ENCODE measurements around the gene SORCS2. TPM values are rescaled to one million over a fixed set of nuclear protein-coding genes. Genes with fewer than 3 reads are reported as not detected.

Gene SORCS2
- total RNA-seq, 1 donor from 2014 or later = 6.9 TPM

GRCh38 chr4:7675136-7675535 is 482.8 kb downstream of the SORCS2 start:
- intact Hi-C loops (cut with DNase I) = no loop called here
- DNase-seq (ENCODE audit: low spot score) = no peak

GRCh38 chr4:7675612-7676320 is 483.4 kb downstream of the SORCS2 start:
- no peak for DNase-seq (ENCODE audit: low spot score)
- intact Hi-C loops (cut with DNase I) = no loop called here

- DNase-seq (ENCODE audit: low spot score) = no peak
- intact Hi-C loops (cut with DNase I) = no loop called here
Measured at GRCh38 chr4:7676398-7676922, 484.1 kb downstream of the SORCS2 start.

DNA sequence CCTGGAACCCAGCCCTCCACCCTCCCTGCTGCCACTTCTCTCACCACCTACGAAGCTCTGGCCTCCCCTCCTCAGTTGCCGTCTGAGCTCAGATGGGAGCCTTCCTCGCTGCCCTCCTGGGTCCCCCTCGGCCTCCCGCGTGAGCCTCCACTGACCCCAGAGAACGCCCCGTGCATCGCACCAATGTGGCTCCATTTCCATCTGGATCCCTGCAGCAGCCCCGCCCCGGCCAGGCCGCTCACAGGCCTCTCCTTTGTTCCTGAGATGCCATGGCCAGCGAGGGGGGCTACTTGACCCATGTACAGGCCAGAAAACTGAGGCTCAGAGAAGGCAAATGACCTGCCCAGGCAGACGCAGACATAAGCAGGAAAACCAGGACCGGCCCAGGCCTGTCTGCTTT is 484.7 kb downstream of the SORCS2 start:
- no peak for DNase-seq (ENCODE audit: low spot score)

DNA sequence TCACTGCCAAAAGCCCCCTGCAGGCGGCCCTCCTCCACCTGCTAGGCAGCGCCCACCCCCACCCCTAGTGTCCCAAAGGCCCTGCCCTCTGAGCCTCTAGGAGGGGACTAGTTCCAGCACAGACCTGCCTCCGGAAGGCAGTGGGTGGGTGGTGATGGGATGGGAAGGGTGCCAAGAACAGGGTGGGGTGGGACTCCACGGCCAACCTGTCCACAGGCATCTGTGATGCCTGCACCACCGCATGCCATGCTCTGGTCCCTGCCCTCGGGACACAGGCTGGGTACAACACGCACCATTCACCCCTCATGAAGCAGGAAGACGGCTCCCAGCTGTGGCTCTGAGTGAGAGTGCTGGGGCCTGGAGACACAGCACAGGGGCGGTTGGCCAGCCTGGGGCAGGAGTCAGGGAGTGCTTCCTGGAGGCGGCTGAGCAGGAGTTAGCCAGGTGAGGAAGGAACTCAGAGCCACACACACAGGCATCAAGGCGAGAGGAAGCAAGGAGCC is 485.5 kb downstream of the SORCS2 start:
- DNase-seq (ENCODE audit: low spot score) = no peak
- intact Hi-C loops (cut with DNase I) = no loop called here

More for the DNA sequence above, 484.7 kb downstream of the SORCS2 start:
- intact Hi-C loops (cut with DNase I) = no loop called here

DNA sequence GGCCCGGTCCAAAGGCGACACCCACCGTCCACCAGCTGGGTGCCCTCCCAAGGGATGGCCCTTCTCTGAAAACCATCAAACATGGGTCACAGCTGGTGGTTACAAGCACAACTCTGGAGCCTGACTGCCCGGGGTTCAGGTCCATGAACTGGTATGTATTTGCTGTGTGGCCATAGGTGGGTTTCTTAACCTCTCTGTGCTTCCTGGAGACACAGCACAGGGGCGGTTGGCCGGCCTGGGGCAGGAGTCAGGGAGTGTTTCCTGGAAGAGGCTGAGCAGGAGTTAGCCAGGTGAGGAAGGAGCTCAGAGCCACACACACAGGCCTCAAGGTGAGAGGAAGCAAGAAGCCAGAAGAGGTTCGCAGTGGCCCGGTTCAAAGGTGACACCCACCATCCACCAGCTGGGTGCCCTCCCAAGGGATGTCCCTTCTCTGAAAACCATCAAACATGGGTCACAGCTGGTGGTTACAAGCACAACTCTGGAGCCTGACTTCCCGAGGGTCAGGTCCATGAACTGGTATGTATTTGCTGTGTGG is 486.0 kb downstream of the SORCS2 start:
- no peak for DNase-seq (ENCODE audit: low spot score)
- intact Hi-C loops (cut with DNase I) = no loop called here

DNA sequence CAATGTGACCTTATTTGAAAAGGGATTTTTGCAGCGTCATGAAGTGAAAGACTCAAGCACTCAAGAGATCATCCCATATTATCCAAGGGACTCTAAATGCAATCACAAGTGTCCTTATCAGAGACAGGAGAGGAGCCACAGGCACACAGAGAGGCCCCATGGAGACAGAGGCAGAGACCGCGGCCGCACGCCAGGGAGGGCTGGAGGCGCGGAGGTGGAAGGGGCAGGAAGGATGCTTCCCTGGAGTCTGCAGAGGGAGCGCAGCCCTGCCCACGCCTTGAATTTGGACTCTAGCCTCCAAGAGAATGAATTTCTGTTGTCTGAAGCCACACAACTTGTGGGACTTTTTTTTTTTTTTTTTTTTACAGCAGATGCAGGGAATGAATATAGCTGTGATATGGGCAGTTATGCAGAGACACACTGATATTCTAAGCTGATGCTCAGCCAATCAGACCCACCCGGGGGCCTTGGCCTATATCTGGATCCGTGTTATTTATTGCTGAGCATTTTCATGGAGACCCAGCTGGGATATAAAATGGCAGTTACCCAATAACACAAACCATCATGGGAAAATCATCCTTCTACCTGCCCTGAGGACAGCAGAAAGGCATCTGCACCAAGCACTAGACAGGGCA is 487.2 kb downstream of the SORCS2 start:
- DNase-seq (ENCODE audit: low spot score) = no peak
- intact Hi-C loops (cut with DNase I) = no loop called here

GRCh38 chr4:7680106-7680505 is 487.8 kb downstream of the SORCS2 start:
- intact Hi-C loops (cut with DNase I) = no loop called here
- no peak for DNase-seq (ENCODE audit: low spot score)

DNA sequence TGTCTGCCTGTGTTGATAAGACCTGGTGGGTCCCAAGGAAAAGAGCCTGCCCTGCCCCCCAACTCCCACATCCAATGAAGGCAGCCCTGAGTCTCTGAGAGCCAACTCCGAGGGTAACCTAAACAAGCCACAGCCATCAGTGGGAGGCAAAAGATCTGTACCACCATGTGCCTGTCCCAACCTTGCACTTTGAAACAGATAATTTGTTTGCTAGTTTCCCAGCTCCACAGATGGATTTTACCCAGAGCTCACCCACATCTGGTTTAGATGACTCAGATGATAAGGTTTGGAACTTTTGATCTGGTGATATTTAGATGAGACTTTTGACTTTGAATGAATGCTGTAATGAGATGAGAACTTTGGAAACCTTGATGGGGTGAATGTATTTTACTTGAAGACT is 488.4 kb downstream of the SORCS2 start:
- intact Hi-C loops (cut with DNase I) = no loop called here
- no peak for DNase-seq (ENCODE audit: low spot score)

GRCh38 chr4:7683126-7683703 is 490.9 kb downstream of the SORCS2 start:
- no peak for DNase-seq (ENCODE audit: low spot score)
- intact Hi-C loops (cut with DNase I) = no loop called here

GRCh38 chr4:7684294-7684693 is 492.0 kb downstream of the SORCS2 start:
- no peak for DNase-seq (ENCODE audit: low spot score)
- intact Hi-C loops (cut with DNase I) = no loop called here

DNA sequence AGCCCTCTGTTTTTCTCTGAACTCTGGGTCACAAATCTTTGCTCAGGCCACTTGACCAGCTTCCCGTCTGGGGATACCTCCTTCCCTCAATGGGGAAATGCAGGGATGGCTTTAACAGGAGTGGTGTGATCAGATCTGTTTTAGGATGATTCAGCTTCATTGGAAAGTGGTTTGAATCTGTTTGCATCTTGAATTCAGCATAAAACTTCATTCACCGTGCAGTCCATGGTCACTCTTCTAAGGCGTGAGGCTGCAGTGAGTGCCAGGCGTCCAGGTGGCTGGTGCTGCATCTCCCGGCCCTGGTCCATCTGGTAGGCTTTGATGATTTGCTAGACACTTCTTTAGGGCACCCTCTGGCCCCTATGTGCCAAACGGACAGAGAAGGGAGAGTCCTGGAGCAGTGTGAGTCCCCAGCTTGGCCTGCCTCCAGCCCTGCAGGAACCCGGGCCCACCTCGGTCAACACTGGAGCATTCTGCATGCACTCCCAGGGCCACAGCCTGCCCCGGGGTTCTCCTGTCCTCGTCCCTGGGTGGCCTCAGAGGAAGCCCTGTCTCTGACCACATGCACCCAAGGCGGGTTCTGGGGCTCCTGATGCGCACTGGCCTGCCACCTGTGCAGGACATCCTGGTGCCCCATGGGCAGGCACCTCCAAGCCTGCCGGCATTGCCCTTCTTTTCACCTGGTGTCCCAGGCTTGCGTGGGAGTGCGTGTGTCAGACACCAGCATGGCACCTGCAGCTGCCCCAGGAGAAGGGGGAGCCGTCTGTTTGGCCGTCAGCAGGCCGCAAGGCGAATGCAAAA is 493.9 kb downstream of the SORCS2 start:
- intact Hi-C loops (cut with DNase I) = no loop called here
- no peak for DNase-seq (ENCODE audit: low spot score)

- intact Hi-C loops (cut with DNase I) = no loop called here
- DNase-seq (ENCODE audit: low spot score) = no peak
Measured at GRCh38 chr4:7687006-7687405, 494.7 kb downstream of the SORCS2 start.

DNA sequence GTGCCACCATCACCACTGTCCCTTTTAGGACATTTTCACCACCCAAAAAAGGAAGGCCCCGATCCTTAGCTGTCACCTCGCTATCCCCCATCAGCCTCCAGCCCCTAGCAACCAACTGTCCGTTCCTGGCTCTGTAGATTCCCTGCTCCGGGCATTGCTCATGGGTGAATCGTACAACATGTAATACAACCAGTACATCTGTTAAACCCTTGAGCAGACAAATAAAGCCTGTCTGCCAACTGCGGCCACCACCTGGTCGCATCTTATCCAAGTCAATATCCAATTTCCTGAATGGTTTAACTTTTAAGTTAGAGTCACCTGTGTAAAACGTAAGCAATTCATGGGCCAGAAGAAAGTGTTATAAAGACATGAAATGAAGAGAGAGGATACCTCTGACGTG is 495.5 kb downstream of the SORCS2 start:
- intact Hi-C loops (cut with DNase I) = no loop called here

DNA sequence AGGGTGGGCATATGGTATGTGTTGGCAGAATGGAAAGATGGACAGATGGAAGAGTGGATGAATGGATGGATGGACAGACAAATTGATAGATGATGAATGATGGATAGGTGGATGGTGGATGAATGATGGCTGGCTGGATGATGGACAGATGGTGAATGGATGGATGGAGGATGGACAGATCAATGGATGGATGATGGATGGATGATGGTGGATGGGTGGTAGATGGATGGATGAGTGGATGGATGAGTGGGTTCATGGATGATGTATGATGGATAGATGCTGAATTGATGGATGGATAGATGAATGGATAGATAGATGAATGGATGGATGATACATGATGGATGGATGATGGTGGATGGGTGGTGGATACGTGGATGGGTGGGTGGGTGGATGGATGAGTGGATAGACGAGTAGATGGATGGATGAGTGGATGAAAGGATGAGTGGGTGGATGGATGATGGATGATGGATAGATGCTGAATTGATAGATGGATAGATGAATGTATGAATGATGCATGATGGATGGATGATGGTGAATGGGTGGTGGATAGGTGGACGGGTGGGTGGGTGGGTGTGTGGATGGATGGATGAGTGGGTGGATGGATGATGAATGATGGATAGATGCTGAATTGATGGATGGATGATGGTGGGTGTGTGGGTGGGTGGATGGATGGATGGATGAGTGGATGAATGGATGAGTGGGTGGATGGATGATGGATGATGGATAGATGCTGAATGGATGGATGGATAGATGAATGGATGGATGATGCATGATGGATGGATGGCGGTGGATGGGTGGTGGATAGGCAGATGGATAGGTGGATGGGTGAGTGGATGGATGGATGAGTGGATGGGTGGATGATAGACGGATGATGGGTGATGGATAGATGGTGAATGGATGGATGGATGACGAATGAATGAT is 497.7 kb downstream of the SORCS2 start:
- intact Hi-C loops (cut with DNase I) = no loop called here
- no peak for DNase-seq (ENCODE audit: low spot score)

More for the DNA sequence above, 495.5 kb downstream of the SORCS2 start:
- DNase-seq (ENCODE audit: low spot score) = no peak

DNA sequence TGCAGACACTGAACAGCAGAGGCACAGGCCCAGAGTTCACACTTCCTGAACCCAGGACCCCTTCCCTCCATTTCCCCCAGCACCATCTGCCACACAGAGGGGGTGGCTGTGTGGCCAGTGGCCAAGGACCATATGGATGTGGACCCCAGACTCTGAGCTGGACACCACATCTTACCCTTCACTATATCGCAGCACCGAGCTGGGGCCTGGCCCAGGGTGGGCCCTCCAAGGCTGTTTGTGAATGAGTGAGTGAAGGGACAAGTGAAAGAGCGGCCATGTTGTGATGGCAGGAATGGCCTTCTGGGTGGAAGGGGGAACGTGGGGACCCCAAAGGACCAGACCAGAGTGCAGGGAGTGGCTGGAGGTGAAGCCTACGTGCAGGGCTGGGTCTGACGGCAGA is 498.7 kb downstream of the SORCS2 start:
- intact Hi-C loops (cut with DNase I) = no loop called here
- DNase-seq (ENCODE audit: low spot score) = no peak

GRCh38 chr4:7691982-7692381 is 499.6 kb downstream of the SORCS2 start:
- intact Hi-C loops (cut with DNase I) = no loop called here
- DNase-seq (ENCODE audit: low spot score) = no peak

DNA sequence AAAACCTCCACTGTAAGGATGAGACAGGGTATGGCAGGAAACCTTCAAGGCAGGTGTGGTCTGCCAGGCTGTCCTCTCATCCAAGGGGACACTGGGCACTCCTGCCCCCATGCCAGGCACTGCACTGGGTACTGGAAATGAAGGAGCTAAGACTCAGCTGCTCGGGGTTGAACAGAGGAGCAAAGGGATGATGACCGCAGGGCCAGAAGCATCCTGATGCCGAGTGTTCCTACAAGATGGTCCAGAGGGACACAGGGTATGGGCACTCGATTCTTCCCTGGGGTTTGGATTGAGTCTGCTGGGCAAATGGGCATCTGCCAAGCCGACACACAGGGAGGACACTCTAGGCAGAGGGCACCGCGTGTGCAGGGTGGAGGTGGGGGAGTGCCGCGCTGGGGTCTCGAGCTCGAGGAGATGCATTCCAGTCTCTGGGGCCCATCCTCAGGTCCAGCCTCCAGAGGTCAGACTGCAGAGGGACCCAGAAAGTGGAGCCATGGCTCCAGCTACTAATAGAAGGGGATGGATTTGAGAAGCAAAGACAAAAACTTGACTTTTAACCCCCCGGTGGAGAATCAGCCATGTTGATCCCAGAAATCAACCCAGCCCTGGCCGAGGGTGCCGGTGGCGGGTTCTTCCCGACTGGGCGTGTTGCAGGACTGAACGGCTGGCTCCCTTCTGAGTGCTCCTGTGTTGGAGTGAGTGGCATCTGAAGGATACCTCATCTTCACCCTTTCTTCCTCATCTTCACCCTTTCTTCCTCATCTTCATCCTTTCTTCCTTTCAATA is 500.3 kb downstream of the SORCS2 start:
- DNase-seq (ENCODE audit: low spot score) = no peak
- intact Hi-C loops (cut with DNase I) = no loop called here

All from cardiac septum (tissue), 1 donor.